ENCODE data around the gene ARHGAP4.

The ARHGAP4 gene

DNA sequence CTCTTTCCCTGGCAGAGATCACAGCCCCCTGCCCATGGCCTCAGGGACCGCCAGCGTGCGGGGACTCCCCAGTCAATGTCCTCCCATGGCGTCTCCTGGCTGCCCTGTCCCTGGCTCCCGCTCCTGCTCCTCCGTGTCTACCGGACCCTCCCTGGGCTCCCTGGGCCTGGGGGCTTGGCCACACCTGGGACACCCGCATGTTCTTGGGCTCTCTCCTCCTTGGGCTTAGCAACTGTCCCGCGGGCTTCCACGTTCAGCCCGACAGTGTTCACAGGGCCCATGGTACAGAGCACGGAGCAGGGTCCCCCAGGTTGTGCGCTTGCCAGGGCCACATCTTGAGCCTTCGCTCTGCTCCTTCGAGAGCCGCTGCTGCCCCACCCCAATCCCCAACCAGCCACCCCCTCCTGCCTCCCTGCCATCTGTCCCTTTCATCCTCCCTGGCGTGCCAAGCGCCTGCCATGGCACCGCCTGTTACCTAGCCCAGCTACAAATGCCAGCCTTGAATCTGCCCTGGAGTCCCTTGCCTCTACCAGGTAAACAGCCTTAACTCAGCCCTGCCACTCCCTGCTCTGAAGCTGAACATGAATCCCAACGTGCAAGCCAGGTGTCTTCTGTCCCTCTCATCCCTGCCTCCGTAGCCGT is 17.7 kb downstream of the ARHGAP4 start:
- Histone ChIP-seq H3K27me3 (ENCODE audit: low read depth) (no peaks in the 10 kb centered on the region), H3K36me3 (replicated peaks) (no peaks in the 10 kb centered on the region), H3K4me1 (no peaks in the 10 kb centered on the region), H3K9me3 (no peaks in the 10 kb centered on the region), H3K4me3 (no peak overlapping the region)
- no peak for DNase-seq (ENCODE audit: low spot score in 2 of 2)
- in situ Hi-C loops (cut with MboI; ENCODE audit: low sequenced_read_pairs), result no loop called here

DNA sequence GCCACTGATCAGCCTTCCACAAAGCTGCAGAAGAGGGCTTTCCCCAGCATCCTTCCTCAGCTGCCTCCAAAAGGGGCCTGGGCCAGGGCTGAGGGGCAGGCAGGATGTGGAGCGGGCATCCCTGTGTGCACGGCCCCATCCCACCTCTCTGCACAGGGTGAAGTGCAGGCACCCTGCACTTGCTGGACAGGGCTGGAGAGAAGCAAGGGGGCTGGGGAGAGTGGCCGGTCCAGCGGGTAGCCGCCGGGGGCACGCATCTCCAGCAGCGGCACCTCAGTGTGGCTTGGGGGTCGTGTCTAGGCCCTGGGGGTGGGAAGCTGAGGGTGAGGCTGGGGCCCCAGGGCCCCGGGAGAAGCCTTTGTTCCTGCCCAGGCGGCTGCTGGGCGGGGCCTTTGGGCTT is 18.6 kb downstream of the ARHGAP4 start:
- DNase-seq (ENCODE audit: low spot score in 2 of 2), result no peak
- H3K4me3 ChIP-seq, result no peak overlapping the region
- in situ Hi-C loops (cut with MboI; ENCODE audit: low sequenced_read_pairs), result no loop called here
- no peaks in the 10 kb centered on the region for H3K36me3 ChIP-seq (replicated peaks)
- no peaks in the 10 kb centered on the region for H3K9me3 ChIP-seq
- H3K4me1 ChIP-seq, result no peaks in the 10 kb centered on the region
- no peaks in the 10 kb centered on the region for H3K27me3 ChIP-seq (ENCODE audit: low read depth)

DNA sequence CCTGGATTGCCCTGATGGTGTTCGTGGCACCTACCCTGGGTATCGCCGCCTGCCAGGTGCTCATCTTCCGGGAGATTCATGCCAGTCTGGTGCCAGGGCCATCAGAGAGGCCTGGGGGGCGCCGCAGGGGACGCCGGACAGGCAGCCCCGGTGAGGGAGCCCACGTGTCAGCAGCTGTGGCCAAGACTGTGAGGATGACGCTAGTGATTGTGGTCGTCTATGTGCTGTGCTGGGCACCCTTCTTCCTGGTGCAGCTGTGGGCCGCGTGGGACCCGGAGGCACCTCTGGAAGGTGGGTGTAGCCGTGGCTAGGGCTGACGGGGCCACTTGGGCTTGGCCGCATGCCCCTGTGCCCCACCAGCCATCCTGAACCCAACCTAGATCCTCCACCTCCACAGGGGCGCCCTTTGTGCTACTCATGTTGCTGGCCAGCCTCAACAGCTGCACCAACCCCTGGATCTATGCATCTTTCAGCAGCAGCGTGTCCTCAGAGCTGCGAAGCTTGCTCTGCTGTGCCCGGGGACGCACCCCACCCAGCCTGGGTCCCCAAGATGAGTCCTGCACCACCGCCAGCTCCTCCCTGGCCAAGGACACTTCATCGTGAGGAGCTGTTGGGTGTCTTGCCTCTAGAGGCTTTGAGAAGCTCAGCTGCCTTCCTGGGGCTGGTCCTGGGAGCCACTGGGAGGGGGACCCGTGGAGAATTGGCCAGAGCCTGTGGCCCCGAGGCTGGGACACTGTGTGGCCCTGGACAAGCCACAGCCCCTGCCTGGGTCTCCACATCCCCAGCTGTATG is 19.7 kb downstream of the ARHGAP4 start:
- DNase-seq (ENCODE audit: low spot score in 2 of 2), result no peak
- H3K4me1 ChIP-seq, result no peaks in the 10 kb centered on the region

DNA sequence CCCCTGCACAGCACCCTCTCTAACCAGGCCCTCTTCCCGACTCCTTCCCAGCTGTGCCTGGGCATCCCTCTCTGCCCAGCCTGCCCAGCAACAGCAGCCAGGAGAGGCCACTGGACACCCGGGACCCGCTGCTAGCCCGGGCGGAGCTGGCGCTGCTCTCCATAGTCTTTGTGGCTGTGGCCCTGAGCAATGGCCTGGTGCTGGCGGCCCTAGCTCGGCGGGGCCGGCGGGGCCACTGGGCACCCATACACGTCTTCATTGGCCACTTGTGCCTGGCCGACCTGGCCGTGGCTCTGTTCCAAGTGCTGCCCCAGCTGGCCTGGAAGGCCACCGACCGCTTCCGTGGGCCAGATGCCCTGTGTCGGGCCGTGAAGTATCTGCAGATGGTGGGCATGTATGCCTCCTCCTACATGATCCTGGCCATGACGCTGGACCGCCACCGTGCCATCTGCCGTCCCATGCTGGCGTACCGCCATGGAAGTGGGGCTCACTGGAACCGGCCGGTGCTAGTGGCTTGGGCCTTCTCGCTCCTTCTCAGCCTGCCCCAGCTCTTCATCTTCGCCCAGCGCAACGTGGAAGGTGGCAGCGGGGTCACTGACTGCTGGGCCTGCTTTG is 20.5 kb downstream of the ARHGAP4 start:
- Histone ChIP-seq H3K27me3 (ENCODE audit: low read depth) (no peaks in the 10 kb centered on the region; the same call in 1 of the 2 replicates), H3K36me3 (replicated peaks) (no peaks in the 10 kb centered on the region), H3K9me3 (no peaks in the 10 kb centered on the region), H3K4me3 (no peak overlapping the region), H3K4me1 (no peaks in the 10 kb centered on the region)
- in situ Hi-C loops (cut with MboI; ENCODE audit: low sequenced_read_pairs), result no loop called here
- no peak for DNase-seq (ENCODE audit: low spot score in 2 of 2)

More for the DNA sequence above, 19.7 kb downstream of the ARHGAP4 start:
- in situ Hi-C loops (cut with MboI; ENCODE audit: low sequenced_read_pairs), result no loop called here
- Histone ChIP-seq H3K4me3 (no peak overlapping the region), H3K27me3 (ENCODE audit: low read depth) (no peaks in the 10 kb centered on the region; the same call in 1 of the 2 replicates), H3K36me3 (replicated peaks) (no peaks in the 10 kb centered on the region), H3K9me3 (no peaks in the 10 kb centered on the region)

DNA sequence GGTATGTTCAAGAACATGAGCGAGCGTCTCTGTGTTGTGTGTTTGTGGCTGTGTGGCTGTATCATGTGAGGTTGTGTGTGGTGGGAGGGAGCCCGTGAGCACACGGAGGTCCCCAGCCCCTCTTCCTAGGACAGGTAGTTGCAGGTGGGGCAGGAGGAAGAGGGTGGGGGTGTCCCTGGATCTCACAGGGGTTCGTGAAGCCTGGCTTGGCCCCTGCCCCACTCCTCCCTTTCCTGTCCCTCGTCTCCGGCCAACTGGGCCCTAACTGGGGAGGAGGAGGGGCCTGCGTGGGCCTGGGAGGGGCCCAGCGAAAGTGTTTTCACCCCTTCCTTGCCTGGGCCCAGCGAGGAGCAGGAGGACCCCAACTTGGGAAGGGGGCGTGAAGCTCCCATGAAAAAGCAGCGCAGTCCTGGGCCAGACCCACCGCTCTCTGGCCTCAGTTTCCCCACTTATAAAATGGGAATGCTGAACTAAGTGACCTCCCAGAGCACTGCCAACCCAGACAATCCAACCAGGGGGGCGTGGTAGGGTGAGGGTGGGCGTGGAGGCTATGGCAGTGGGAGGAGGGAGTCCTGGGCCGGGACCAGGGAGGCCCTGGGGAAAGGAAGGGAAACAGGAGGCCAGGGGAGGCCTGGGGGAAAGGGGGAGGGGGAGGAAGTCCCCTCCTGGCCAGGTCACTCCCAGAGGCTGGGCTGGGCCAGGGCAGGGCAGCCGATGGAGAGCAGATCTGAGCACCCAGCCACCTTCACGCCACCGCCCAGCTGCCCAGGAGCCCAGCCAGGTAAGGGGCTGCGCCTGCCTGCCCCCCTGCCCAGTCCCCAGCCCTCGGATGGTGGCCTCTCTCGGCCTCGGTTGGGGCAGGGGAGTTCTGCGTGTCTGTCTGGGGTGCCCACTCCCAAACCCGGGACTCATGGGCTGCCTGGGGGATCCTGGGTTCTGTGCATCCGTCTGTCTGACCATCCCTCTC is 21.8 kb downstream of the ARHGAP4 start, which contains the start of gene AVPR2:
TSS of gene AVPR2 (plus strand) at position 683 of the 967 bp plus-strand sequence. CDS start 473 bp downstream, outside the sequence.
- no peak within 1 kb of the TSS for H3K4me3 ChIP-seq
- DNase-seq (ENCODE audit: low spot score in 2 of 2), result no peak
- H3K27me3 ChIP-seq (ENCODE audit: low read depth), result no peaks in the 10 kb centered on the region; the same call in 1 of the 2 replicates
- H3K4me1 ChIP-seq, result no peaks in the 10 kb centered on the region
- H3K9me3 ChIP-seq, result no peaks in the 10 kb centered on the region
- in situ Hi-C loops (cut with MboI; ENCODE audit: low sequenced_read_pairs), result no loop called here
- H3K36me3 ChIP-seq (replicated peaks), result no peaks in the 10 kb centered on the region

DNA sequence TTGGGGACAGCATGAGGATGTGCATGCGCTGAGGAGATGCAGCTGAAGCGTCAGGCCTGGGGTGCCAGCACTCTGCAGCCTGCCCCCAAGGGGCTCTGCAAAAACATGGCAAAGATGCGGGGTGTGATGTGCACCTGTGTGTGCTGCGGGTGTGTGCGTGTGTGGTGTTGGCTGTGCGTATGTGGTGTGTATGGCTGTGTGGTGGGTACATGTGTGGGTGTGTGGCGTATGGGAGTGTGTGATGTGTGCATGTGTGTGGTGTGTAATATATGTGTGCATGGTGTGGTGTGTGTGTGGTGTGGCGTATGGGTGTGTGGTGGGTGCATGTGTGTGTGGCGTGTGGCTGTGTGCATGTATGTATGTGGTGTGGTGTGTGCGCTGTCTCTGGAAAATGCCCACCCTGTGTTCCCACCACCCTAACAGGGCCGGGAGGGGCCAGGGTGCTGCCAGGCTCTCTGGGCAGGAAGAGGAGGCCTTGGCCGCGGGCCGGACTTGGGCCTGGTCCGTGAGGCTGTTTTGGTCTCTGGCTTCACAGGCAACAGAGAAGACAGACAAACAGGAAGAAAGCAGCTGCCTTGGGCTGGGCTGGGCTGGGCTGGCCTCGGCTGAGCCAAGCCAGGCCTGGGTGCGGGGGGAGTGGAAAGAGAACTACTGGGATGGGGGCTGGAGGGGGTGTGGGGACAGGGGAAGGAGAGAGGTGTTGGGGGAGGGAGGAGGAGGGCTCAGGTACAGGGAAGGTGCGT is 22.7 kb downstream of the ARHGAP4 start:
- DNase-seq (ENCODE audit: low spot score in 2 of 2), result no peak
- H3K27me3 ChIP-seq (ENCODE audit: low read depth), result no peaks in the 10 kb centered on the region; the same call in 1 of the 2 replicates
- no peak overlapping the region for H3K4me3 ChIP-seq
- no peaks in the 10 kb centered on the region for H3K36me3 ChIP-seq (replicated peaks)
- H3K9me3 ChIP-seq, result no peaks in the 10 kb centered on the region
- H3K4me1 ChIP-seq, result no peaks in the 10 kb centered on the region
- in situ Hi-C loops (cut with MboI; ENCODE audit: low sequenced_read_pairs), result no loop called here

DNA sequence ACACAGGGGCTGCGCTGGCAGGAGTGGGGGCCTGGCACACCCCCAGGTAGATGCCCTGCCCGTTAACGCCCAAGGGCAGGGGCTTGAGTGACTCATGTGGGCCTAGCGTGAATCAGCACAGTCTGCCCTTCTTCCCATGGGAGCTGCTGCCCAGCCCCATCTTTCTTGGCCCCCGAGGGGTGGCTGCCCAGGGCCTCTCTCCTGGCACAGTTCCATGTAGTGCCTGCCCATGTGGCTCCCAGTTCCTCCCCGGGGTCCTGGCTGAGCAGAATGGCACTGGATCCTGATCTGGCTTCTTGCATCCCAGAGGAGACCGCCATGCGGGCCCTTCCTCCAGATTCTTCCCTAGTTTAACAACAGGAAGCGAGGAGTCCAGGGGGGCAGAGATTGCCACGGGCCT is 23.7 kb downstream of the ARHGAP4 start:
- H3K4me3 ChIP-seq, result no peak overlapping the region
- in situ Hi-C loops (cut with MboI; ENCODE audit: low sequenced_read_pairs), result no loop called here
- no peaks in the 10 kb centered on the region for H3K9me3 ChIP-seq
- no peaks in the 10 kb centered on the region for H3K36me3 ChIP-seq (replicated peaks)
- H3K27me3 ChIP-seq (ENCODE audit: low read depth), result no peaks in the 10 kb centered on the region; the same call in 1 of the 2 replicates
- DNase-seq (ENCODE audit: low spot score in 2 of 2), result no peak
- H3K4me1 ChIP-seq, result no peaks in the 10 kb centered on the region

DNA sequence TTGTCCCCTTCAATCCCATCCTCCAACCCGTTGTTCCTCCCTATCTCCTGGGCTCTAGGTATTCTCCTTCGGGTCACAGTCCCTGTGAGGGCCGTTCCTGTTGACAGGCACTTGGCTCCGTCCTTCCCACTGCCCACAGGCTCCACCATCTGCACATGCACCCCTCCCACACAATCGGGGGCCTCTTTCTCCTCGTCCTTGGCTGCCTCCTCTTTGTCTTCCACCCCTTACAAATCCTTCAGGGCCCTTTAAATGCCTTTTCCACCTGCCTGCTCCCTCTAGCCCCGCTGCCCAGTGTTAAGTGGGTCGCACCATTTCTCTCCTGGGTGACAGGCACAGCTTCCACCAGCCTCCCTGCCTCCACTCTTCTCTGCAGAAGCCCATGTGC is 24.3 kb downstream of the ARHGAP4 start:
- no peaks in the 10 kb centered on the region for H3K36me3 ChIP-seq (replicated peaks)
- no peak for DNase-seq (ENCODE audit: low spot score in 2 of 2)
- H3K9me3 ChIP-seq, result no peaks in the 10 kb centered on the region
- peaks cover 1% of the 10 kb centered on the region for H3K27me3 ChIP-seq (ENCODE audit: low read depth)
- H3K4me1 ChIP-seq, result no peaks in the 10 kb centered on the region
- no peak overlapping the region for H3K4me3 ChIP-seq
- in situ Hi-C loops (cut with MboI; ENCODE audit: low sequenced_read_pairs), result no loop called here

DNA sequence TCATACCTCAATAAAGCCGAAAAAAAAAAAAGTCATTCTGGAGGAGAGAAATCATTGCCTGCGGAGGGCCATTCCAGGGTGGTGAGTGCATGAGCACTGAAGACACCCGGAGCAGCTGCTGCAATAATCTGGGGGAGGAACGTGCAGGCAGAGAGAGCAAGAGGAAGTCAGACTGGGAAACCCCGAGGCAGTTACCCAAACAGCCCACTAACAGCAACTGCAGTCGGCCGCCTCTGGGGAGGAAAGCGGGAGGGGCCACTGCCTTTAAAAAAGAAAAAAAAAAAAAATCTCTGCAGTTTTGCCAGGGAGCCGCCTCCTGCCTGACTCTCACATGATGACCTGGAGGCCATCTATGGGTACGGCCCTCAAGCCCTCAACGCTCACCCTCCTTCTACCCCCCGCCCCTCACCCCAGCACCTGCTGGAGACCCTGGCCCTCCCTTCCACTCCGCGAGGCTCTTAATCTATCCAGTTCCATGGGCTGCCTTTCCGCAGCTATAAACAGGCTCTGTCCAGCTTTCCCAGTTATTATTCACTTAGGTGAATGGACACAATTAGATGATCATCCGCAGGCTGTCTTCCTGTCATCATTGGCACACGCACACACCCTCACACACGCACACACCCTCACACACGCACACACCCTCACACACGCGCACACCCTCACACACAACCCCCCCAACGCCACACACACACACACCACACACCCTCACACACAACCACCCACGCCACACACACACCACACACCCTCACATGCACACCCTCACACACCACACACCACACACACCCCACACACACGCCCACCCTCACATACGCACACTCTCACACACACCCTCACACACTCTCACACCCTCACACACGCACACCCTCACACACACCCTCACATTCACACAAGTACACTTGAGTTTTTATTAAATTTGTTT is 25.0 kb downstream of the ARHGAP4 start:
- no peaks in the 10 kb centered on the region for H3K9me3 ChIP-seq
- no peaks in the 10 kb centered on the region for H3K36me3 ChIP-seq (replicated peaks)
- H3K4me1 ChIP-seq, result no peaks in the 10 kb centered on the region
- H3K4me3 ChIP-seq, result no peak overlapping the region
- DNase-seq (ENCODE audit: low spot score in 2 of 2), result peak in 1 of 2 experiments; percentile 55
- in situ Hi-C loops (cut with MboI; ENCODE audit: low sequenced_read_pairs), result no loop called here
- H3K27me3 ChIP-seq (ENCODE audit: low read depth), result peaks cover 8% of the 10 kb centered on the region

DNA sequence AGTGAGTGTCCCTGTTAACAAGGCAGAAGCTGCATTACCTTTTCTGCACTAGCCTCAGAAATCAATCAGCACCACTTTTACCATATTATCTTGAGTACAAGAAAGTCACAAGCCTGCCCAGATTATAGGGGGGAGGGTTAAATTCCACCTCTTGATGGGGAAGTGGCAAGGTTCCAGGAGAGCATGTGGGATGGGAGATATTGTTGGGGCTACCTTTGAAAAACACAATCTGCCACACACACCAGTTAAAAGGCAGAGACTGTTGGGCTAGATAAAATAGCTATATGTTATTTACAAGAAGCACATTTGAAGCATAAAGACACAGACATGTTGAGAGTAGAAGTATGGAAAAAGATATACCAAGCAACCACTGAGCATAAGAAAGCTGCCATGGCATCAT is 28.2 kb downstream of the ARHGAP4 start:
- Histone ChIP-seq H3K4me1 (no peaks in the 10 kb centered on the region), H3K36me3 (replicated peaks) (no peaks in the 10 kb centered on the region), H3K4me3 (no peak overlapping the region), H3K27me3 (ENCODE audit: low read depth) (peaks cover 9% of the 10 kb centered on the region), H3K9me3 (no peaks in the 10 kb centered on the region)
- no peak for DNase-seq (ENCODE audit: low spot score in 2 of 2)
- in situ Hi-C loops (cut with MboI; ENCODE audit: low sequenced_read_pairs), result no loop called here

DNA sequence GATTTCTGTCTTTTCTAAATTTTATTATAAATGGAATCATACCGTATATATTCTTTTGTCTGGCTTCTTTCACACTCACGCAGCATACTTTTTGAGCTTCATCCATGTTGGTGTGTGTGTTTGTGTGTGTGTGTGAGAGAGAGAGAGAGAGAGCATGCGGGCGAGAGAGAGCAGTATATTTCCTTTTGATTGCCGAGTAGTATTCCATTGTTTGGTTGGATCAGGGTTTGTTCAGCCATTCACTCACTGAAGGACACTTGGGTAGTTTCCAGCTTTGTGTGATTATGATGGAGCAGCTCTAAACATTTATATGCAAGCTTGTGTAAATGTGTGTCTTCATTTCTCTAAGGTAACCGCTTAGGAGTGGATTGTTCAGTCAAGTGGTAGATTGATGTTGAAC is 36.9 kb downstream of the ARHGAP4 start:
- H3K9me3 ChIP-seq, result no peaks in the 10 kb centered on the region
- in situ Hi-C loops (cut with MboI; ENCODE audit: low sequenced_read_pairs), result no loop called here
- H3K4me3 ChIP-seq, result no peak overlapping the region
- no peak for DNase-seq (ENCODE audit: low spot score in 2 of 2)
- H3K27me3 ChIP-seq (ENCODE audit: low read depth), result peaks cover 34% of the 10 kb centered on the region
- peaks cover 5% of the 10 kb centered on the region; the same call in 1 of the 2 replicates for H3K4me1 ChIP-seq
- no peaks in the 10 kb centered on the region for H3K36me3 ChIP-seq (replicated peaks)

DNA sequence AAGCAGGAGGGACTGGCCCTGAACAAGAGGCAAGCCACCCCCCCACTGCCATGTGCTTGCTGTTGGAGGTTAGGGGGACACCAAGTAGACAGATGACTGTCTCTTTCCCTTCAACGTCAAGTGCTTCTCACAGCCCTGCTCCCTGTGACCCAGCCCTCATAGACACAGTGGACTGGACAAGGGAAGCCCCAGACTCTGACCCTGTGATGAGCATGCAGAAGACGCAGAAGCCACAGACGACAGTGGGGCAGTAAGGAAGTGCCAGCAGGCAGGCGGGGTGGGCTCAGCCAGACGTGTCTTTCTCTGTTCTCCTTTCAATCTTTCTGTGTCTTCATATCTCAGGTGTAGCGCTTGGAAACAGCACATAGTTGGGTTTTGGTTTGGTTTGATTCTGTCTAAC is 37.7 kb downstream of the ARHGAP4 start:
- Histone ChIP-seq H3K36me3 (replicated peaks) (no peaks in the 10 kb centered on the region), H3K4me1 (peaks cover 5% of the 10 kb centered on the region; the same call in 1 of the 2 replicates), H3K4me3 (no peak overlapping the region), H3K9me3 (no peaks in the 10 kb centered on the region), H3K27me3 (ENCODE audit: low read depth) (peaks cover 34% of the 10 kb centered on the region)
- DNase-seq (ENCODE audit: low spot score in 2 of 2), result no peak
- in situ Hi-C loops (cut with MboI; ENCODE audit: low sequenced_read_pairs), result no loop called here

Data from HAP-1 (cell line).